Hepatocyte (in vitro differentiated cells): ENCODE measurements around the gene HDAC3. TPM values are rescaled to one million over a fixed set of nuclear protein-coding genes. Genes with fewer than 3 reads are reported as not detected.

Source experiments
- DNase-seq: peaks from one replicate; pipeline ENCODE4 v3.0.0-alpha.2; 2016; ENCODE audit warnings: low spot score
- H2AFZ ChIP-seq: fragments of 200-600 bp; sonication (generic); 2 replicates; pipeline ENCODE4 v1.6.0; 2016; ENCODE audit warnings: antibody characterized with exemption, mild to moderate bottlenecking
- H3K27ac ChIP-seq: fragments of 200-600 bp; sonication (generic); 2 replicates; pipeline ENCODE4 v1.5.1; 2016; ENCODE audit warnings: mild to moderate bottlenecking
- H3K27me3 ChIP-seq: fragments of 200-600 bp; sonication (generic); 2 replicates; pipeline ENCODE4 v1.6.1; 2016
- H3K36me3 ChIP-seq: fragments of 200-600 bp; sonication (generic); replicated peaks from 2 replicates; pipeline ENCODE4 v1.5.1; 2016; ENCODE audit warnings: low read depth; ENCODE audit not compliant: insufficient read depth
- H3K4me1 ChIP-seq: fragments of 200-600 bp; sonication (generic); 2 replicates; pipeline ENCODE4 v1.5.1; 2016; ENCODE audit warnings: mild to moderate bottlenecking, moderate library complexity; ENCODE audit not compliant: insufficient read depth
- H3K4me2 ChIP-seq: fragments of 200-600 bp; sonication (generic); 2 replicates; pipeline ENCODE4 v1.6.0; 2016
- H3K4me3 ChIP-seq: fragments of 200-600 bp; sonication (generic); 2 replicates; pipeline ENCODE4 v1.5.1; 2016; ENCODE audit warnings: mild to moderate bottlenecking
- H3K79me2 ChIP-seq: fragments of 200-600 bp; sonication (generic); 2 replicates; pipeline ENCODE4 v1.6.0; 2017; ENCODE audit warnings: mild to moderate bottlenecking
- H3K9me2 ChIP-seq: fragments of 200-600 bp; sonication (generic); replicated peaks from 2 replicates; pipeline ENCODE4 v1.6.0; 2017; ENCODE audit warnings: mild to moderate bottlenecking; ENCODE audit not compliant: insufficient read depth
- H3K9me3 ChIP-seq: fragments of 200-600 bp; sonication (generic); 2 replicates; pipeline ENCODE4 v1.5.1; 2016; ENCODE audit warnings: low read depth, mild to moderate bottlenecking
- H4K20me1 ChIP-seq: fragments of 200-600 bp; sonication (generic); 2 replicates; pipeline ENCODE4 v1.6.0; 2016; ENCODE audit warnings: mild to moderate bottlenecking; ENCODE audit not compliant: insufficient read depth, poor library complexity, severe bottlenecking
- CTCF ChIP-seq: fragments of 200-600 bp; sonication (generic); IDR thresholded peaks from 2 replicates; pipeline ENCODE4 v1.5.1; 2016; ENCODE audit warnings: antibody characterized with exemption, mild to moderate bottlenecking; ENCODE audit not compliant: poor library complexity
- EZH2 ChIP-seq: fragments of 200-600 bp; sonication (generic); IDR thresholded peaks from 2 replicates; pipeline ENCODE4 v1.6.1; 2016; ENCODE audit warnings: antibody characterized with exemption, mild to moderate bottlenecking, borderline replicate concordance
- EZH2phosphoT487 ChIP-seq: fragments of 200-600 bp; sonication (generic); IDR thresholded peaks from one replicate; pipeline ENCODE4 v1.6.1; 2018; ENCODE audit warnings: antibody characterized with exemption, mild to moderate bottlenecking, low read depth, moderate library complexity; ENCODE audit not compliant: unreplicated experiment, severe bottlenecking
- WGBS: methylation state at CpG from one replicate; pipeline ENCODE4 v1.1.6; 2016; ENCODE audit warnings: low lambda C conversion rate; ENCODE audit errors: missing lambda C conversion rate; 5-methylcytosine and 5-hydroxymethylcytosine counted together
- polyA plus RNA-seq: library from polyadenylated mRNA; unstranded; fragments of >200 nt; fragmentation: Nextera tagmentation; extraction: Ambion mirVana; gene quantifications from 2 replicates; pipeline ENCODE4 v1.2.1, GENCODE V29; 2016
- total RNA-seq: library from RNA; depleted of rRNA; stranded (reverse); fragments of >200 nt; gene quantifications from 2 replicates; pipeline ENCODE4 v1.2.3, GENCODE V29; 2014

HDAC3 gene
- total and polyA plus RNA-seq, 2 experiments from 2014 or later, result 50.1 to 74.0 TPM

GRCh38 chr5:141596867-141597266, 39.8 kb downstream of the HDAC3 start:
- 100% methylated on average over 1 of the region's 1 CpG for WGBS
- Histone ChIP-seq H3K27ac (no peak overlapping the region), H3K4me3 (no peak overlapping the region), H3K79me2 (peaks cover 84% of the 10 kb centered on the region), H2AFZ (no peak overlapping the region), H3K9me2 (no peaks in the 10 kb centered on the region), H4K20me1 (peaks cover 11% of the 10 kb centered on the region), H3K36me3 (no peaks in the 10 kb centered on the region), H3K27me3 (no peaks in the 10 kb centered on the region), H3K9me3 (no peaks in the 10 kb centered on the region), H3K4me1 (no peaks in the 10 kb centered on the region), H3K4me2 (no peak overlapping the region)
- TF ChIP-seq EZH2 (no peak), CTCF (no peak), EZH2phosphoT487 (no peak)
- no peak for DNase-seq

GRCh38 chr5:141590127-141590526, 46.5 kb downstream of the HDAC3 start:
- Histone ChIP-seq H4K20me1 (peaks cover 3% of the 10 kb centered on the region), H3K4me2 (no peak overlapping the region), H3K36me3 (no peaks in the 10 kb centered on the region), H2AFZ (no peak overlapping the region), H3K27me3 (no peaks in the 10 kb centered on the region), H3K4me3 (no peak overlapping the region), H3K9me3 (no peaks in the 10 kb centered on the region), H3K4me1 (peaks cover 4% of the 10 kb centered on the region), H3K79me2 (peaks cover 64% of the 10 kb centered on the region), H3K9me2 (no peaks in the 10 kb centered on the region), H3K27ac (no peak overlapping the region)
- TF ChIP-seq EZH2 (no peak), EZH2phosphoT487 (no peak), CTCF (no peak)
- no peak for DNase-seq
- 63% methylated on average over 2 of the region's 2 CpGs for WGBS

GRCh38 chr5:141586246-141586645, 50.4 kb downstream of the HDAC3 start:
- Histone ChIP-seq H3K4me2 (no peak overlapping the region), H3K4me1 (peaks cover 4% of the 10 kb centered on the region), H2AFZ (no peak overlapping the region), H3K9me3 (no peaks in the 10 kb centered on the region), H3K4me3 (no peak overlapping the region), H3K79me2 (peaks cover 38% of the 10 kb centered on the region), H3K36me3 (no peaks in the 10 kb centered on the region), H3K9me2 (no peaks in the 10 kb centered on the region), H3K27ac (no peak overlapping the region), H3K27me3 (no peaks in the 10 kb centered on the region), H4K20me1 (no peaks in the 10 kb centered on the region)
- WGBS, result 97% methylated on average over 1 of the region's 1 CpG
- no peak for DNase-seq
- TF ChIP-seq CTCF, result no peak
- TF ChIP-seq EZH2, result no peak
- no peak for TF ChIP-seq EZH2phosphoT487

- no peak overlapping the region for H3K27ac ChIP-seq
- no peak overlapping the region for H2AFZ ChIP-seq
- H3K9me3 ChIP-seq, result no peaks in the 10 kb centered on the region
- no peaks in the 10 kb centered on the region for H3K36me3 ChIP-seq
- peaks cover 4% of the 10 kb centered on the region for H3K4me1 ChIP-seq
- no peaks in the 10 kb centered on the region for H3K9me2 ChIP-seq
- no peak overlapping the region for H3K4me3 ChIP-seq
- no peak for DNase-seq
- no peaks in the 10 kb centered on the region for H3K27me3 ChIP-seq
- no peak overlapping the region for H3K4me2 ChIP-seq
- H3K79me2 ChIP-seq, result peaks cover 33% of the 10 kb centered on the region
- H4K20me1 ChIP-seq, result no peaks in the 10 kb centered on the region
- no peak for TF ChIP-seq EZH2phosphoT487
- TF ChIP-seq EZH2, result no peak
- no peak for TF ChIP-seq CTCF
- WGBS, result 89% methylated on average over 6 of the region's 6 CpGs
Measured at GRCh38 chr5:141585594-141585993, 51.1 kb downstream of the HDAC3 start.
